Measurements from ENCODE around the gene KCNA1. TPM values are rescaled to one million over a fixed set of nuclear protein-coding genes. Genes with fewer than 3 reads are reported as not detected.

KCNA1 gene
- total RNA-seq, 1 donor from 2014 or later, result under 0.01 TPM

DNA sequence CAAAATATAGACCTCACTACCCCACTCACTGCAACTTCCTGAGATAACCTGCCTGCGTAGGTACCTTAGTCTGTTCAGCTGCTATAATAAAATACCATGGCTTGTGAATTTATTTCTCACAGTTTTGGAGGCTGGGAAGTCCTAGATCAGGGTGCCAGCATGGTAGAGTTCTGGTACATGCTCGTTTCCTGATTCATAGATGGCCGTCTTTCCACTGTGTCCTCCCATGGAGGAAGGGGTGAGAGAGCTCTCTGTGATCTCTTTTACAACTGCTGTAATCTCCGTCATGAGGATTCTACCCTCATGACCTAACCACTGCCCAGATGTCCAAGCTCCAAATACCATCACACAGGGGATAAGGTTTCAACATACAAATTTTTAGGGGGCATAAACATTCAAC, 49.7 kb downstream of the KCNA1 start:
- DNase-seq (ENCODE audit: low read depth in 2 of 2), result no peak

DNA sequence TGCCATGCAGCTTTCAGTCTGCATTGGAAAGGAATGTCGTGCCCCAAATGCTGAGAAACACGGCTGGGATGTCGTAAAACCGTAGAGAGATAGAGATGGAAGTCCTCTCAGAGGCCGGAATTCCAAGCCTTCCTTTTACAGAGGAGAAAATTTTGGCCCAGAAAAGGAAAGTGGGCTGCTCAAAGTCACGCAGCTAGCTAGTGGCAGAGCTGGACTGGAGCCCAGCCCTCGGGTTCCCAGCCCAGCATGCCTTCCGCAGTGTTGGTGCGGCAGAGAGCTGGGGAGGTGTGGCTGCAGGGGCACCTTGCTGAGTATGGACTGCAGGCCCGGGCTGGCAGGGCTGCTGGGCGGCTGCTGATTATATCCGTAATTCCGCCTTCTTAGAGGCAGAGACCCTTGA, 50.3 kb downstream of the KCNA1 start:
- no peak for DNase-seq (ENCODE audit: low read depth in 2 of 2)

DNA sequence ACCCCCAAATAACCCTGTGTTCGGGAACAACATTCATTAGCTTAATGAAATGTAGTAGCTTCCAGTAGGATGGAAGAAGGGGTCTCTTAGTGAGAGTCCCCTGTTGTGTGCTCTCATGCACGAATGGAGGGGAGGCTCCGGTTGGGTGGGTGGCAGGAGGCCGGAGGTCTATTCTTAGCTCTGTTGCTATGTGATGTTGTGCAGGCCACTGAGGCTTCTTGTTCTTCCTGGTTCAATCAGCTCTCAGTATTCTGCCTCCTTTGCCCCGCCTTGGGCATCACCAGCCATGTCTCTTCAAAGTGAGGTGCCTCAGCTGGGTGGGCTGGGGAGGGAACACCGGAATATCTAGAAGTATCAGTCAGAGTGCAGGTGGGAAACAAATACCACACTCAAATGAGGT, 50.8 kb downstream of the KCNA1 start:
- no peak for DNase-seq (ENCODE audit: low read depth in 2 of 2)

GRCh38 chr12:4961311-4961710, 51.6 kb downstream of the KCNA1 start:
- no peak for DNase-seq (ENCODE audit: low read depth in 2 of 2)

- DNase-seq (ENCODE audit: low read depth in 2 of 2), result no peak
These were observed 53.1 kb downstream of the KCNA1 start for GRCh38 chr12:4962539-4963486.

Other genes with a start within 250 kb of the KCNA1 start
- gene GALNT8, start 189.5 kb upstream of the KCNA1 start, total RNA-seq, result under 0.01 and 0.13 TPM in 2 replicates
- gene KCNA5, start 134.0 kb downstream of the KCNA1 start, total RNA-seq, result not detected in 2 replicates